Stomach (tissue), 9 donors: ENCODE data around the gene ROBO1. TPM values are rescaled to one million over a fixed set of nuclear protein-coding genes. Genes with fewer than 3 reads are reported as not detected.
"Not testable (repeated sequence)": the region's sequence is repeated elsewhere in the genome, so short reads cannot be mapped to it uniquely, and the experiment has no call there.

ENCODE experiments used
- DNase-seq, 2 donors: peaks; one replicate each; pipeline versions ENCODE4 v3.0.0 to v3.0.0-alpha.2; 2013 to 2019
- H3K27ac ChIP-seq, 5 donors: fragments of 200-600 bp in 4 of 5; sonication (generic) in 4 of 5; one replicate each; pipeline ENCODE4 v1.5.1; 2013 to 2019; ENCODE audit warnings: mild to moderate bottlenecking in 1 of 5, moderate library complexity in 1 of 5
- H3K27me3 ChIP-seq, 3 donors: fragments of 200-600 bp; sonication (generic); one replicate each; pipeline ENCODE4 v1.5.1; 2017 to 2019; ENCODE audit warnings: mixed run types in 1 of 3
- H3K36me3 ChIP-seq, 4 donors: fragments of 200-600 bp; sonication (generic); 1 replicate in 3 of 4; 2 replicates in 1 of 4; pipeline ENCODE4 v1.5.1; 2016 to 2019
- H3K4me1 ChIP-seq, 4 donors: fragments of 200-600 bp; sonication (generic); one replicate each; pipeline ENCODE4 v1.5.1; 2016 to 2019
- H3K4me3 ChIP-seq, 4 donors: fragments of 200-600 bp; sonication (generic) in 3 of 4; one replicate each; pipeline ENCODE4 v1.5.1; 2016 to 2019; ENCODE audit warnings: mild to moderate bottlenecking in 1 of 4
- H3K9me3 ChIP-seq, 4 donors: fragments of 200-600 bp; sonication (generic); one replicate each; pipeline ENCODE4 v1.5.1; 2016 to 2019
- EP300 ChIP-seq: sonication (generic); formaldehyde crosslinking; IDR thresholded peaks from one replicate; pipeline ENCODE4 v1.6.1; 2017; ENCODE audit warnings: antibody characterized with exemption
- POLR2A ChIP-seq, 4 donors: fragments of 450-650 bp; IDR thresholded peaks; one replicate each; pipeline ENCODE4 v1.6.1; 2016; ENCODE audit warnings: antibody characterized with exemption in 4 of 4, control low read depth in 2 of 4, mild to moderate bottlenecking in 1 of 4, moderate library complexity in 1 of 4
- POLR2AphosphoS5 ChIP-seq, 3 donors: sonication (generic); formaldehyde crosslinking; IDR thresholded peaks; one replicate each; pipeline ENCODE4 v1.6.1; 2016; ENCODE audit warnings: antibody characterized with exemption in 3 of 3
- WGBS, 5 donors: extraction: QIAGEN DNeasy Blood & Tissue Kit in 3 of 5; methylation state at CpG; one replicate each; pipeline versions ENCODE4 v1.1.5 to v1.1.7; 2013 to 2018; 5-methylcytosine and 5-hydroxymethylcytosine counted together
- intact Hi-C: fragments of 100-400 bp; cut with DNase I; formaldehyde crosslinking; loops from one replicate; pipeline ENCODE4 v1.15.1; 2023; ENCODE audit warnings: low total_unique reads
- polyA plus RNA-seq, 3 donors: library from polyadenylated mRNA; stranded (reverse); fragments of 200-250 nt; gene quantifications; one replicate each; pipeline ENCODE4 v1.2.3, GENCODE V29; 2013
- total RNA-seq, 5 donors: library from RNA; depleted of rRNA; stranded (reverse); fragments of >200 nt; gene quantifications; one replicate each; pipeline versions ENCODE4 v1.1.0 to v1.2.3, GENCODE V29; 2014 to 2016
- TF ChIP-seq, protein P1 (sequence below), 7 experiments: fragments of 450-650 bp in 4 of 7; fragments of 200-600 bp in 3 of 7; sonication (generic) in 3 of 7; IDR thresholded peaks; one replicate each; pipeline ENCODE4 v1.5.1; 2016 to 2019; ENCODE audit warnings: antibody characterized with exemption in 7 of 7, control low read depth in 2 of 7, mild to moderate bottlenecking in 1 of 7
- donor health status: healthy with polysubstance abuse.
- donor health status: Bipolar disorder and iron deficiency.
- donor health status: healthy.

ROBO1 gene
- total and polyA plus RNA-seq, 8 donors: 2.0 to 174 (median 4.5) TPM

DNA sequence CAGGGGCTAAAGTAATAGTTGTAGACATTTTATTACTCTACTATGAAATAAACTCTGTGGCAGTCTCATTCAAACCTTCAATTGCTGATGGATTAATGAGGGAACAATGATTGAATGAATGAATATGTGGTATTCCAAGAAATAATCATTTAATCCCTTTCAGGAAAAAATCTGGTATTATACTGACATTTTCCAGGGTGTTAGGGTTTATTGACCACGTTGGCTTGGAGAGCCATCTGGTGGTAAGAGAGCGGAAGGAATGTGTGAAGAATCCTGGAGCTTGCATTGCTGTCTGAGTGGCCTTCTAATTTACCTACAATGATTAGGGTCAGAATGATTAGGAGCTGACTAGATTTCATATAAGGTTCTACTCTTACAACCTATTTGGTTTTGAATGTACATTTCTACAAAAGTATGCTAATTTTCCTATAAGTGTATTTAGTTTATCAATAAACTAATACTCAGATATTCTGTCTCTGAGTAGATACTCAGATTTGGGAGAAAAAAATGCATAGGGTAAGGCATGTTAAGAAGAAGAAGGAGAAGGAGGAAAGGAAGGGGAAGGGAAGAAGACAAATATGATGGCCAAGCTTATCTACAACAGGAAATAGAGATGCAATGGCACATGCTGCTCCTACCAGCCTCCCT lies 249.9 kb downstream of the ROBO1 start:
- 11 to 23% (median 17%) methylated on average over 2 of the region's 2 CpGs for WGBS, 5 donors
- no peaks in the 10 kb centered on the region for H3K36me3 ChIP-seq
- H3K9me3 ChIP-seq: no peaks in the 10 kb centered on the region
- H3K27ac ChIP-seq: no peak overlapping the region
- intact Hi-C loops: no loop called here
- no peak overlapping the region for H3K4me3 ChIP-seq
- TF ChIP-seq, protein P1, sequence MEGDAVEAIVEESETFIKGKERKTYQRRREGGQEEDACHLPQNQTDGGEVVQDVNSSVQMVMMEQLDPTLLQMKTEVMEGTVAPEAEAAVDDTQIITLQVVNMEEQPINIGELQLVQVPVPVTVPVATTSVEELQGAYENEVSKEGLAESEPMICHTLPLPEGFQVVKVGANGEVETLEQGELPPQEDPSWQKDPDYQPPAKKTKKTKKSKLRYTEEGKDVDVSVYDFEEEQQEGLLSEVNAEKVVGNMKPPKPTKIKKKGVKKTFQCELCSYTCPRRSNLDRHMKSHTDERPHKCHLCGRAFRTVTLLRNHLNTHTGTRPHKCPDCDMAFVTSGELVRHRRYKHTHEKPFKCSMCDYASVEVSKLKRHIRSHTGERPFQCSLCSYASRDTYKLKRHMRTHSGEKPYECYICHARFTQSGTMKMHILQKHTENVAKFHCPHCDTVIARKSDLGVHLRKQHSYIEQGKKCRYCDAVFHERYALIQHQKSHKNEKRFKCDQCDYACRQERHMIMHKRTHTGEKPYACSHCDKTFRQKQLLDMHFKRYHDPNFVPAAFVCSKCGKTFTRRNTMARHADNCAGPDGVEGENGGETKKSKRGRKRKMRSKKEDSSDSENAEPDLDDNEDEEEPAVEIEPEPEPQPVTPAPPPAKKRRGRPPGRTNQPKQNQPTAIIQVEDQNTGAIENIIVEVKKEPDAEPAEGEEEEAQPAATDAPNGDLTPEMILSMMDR (IDR thresholded peaks at IDR 0.05): peak in 2 of 7 experiments; percentile 22 to 31
- TF ChIP-seq POLR2A (IDR thresholded peaks at IDR 0.05) (no peak), EP300 (no peak)
- peak in 1 of 2 donors; percentile 63 for DNase-seq
- H3K4me1 ChIP-seq: no peaks in the 10 kb centered on the region
- H3K27me3 ChIP-seq: peaks cover 0 to 3% (median 0%) of the 10 kb centered on the region in 3 donors

DNA sequence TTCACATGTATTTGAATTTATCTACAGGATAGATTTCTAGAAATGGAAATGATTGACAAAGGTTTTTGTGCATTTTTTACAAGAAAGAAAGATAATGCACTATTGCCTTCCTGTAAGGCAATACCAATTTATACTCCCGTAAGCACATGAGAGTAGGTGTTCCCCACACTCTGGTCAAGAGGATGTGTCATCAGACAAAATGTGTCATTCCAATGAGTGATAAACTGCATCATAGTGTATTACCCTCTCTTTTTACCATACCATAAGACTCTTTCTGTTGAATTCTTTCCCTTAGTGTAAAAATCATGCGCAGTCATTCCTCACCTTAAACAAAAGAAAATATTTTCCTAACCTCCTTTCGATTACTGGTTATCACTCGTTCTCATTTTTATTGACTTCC lies 251.0 kb downstream of the ROBO1 start:
- intact Hi-C loops: no loop called here
- Histone ChIP-seq H3K4me1 (no peaks in the 10 kb centered on the region), H3K27me3 (peaks cover 0 to 3% (median 0%) of the 10 kb centered on the region in 3 donors), H3K27ac (no peak overlapping the region), H3K4me3 (no peak overlapping the region), H3K9me3 (no peaks in the 10 kb centered on the region), H3K36me3 (no peaks in the 10 kb centered on the region)
- no peak for TF ChIP-seq POLR2A (IDR thresholded peaks at IDR 0.05)
- TF ChIP-seq POLR2AphosphoS5 (IDR thresholded peaks at IDR 0.05): no peak
- TF ChIP-seq, protein P1 (IDR thresholded peaks at IDR 0.05): no peak
- DNase-seq: no peak
- WGBS, 5 donors: 63 to 79% (median 74%) methylated on average over 4 of the region's 4 CpGs

DNA sequence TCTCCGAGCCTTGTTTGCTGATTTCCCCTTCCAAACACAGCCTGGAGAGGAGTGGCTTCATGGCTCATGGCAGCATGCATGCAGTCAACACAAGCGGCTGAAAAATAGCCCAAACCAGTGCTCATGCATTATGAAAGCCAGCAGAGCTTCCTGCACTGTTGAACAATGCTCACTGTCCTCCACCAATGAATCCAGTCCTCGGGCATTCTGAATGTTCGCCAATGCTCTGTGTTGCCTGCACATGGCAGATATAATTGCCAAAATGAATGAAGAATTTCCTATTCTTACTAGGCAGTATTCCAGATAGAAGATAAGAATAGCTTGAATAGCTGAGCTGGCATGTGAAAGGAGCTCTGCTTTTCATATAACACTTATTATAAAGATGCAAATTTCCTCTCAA lies 252.7 kb downstream of the ROBO1 start:
- H3K4me1 ChIP-seq: no peaks in the 10 kb centered on the region
- DNase-seq: peak in 1 of 2 donors; percentile 64
- peaks cover 0 to 3% (median 0%) of the 10 kb centered on the region in 3 donors for H3K27me3 ChIP-seq
- H3K4me3 ChIP-seq: no peak overlapping the region
- H3K27ac ChIP-seq: no peak overlapping the region
- TF ChIP-seq POLR2AphosphoS5 (IDR thresholded peaks at IDR 0.05): no peak
- 23 to 40% (median 35%) methylated on average over 4 of the region's 4 CpGs for WGBS, 5 donors
- H3K9me3 ChIP-seq: no peaks in the 10 kb centered on the region
- intact Hi-C loops: no loop called here
- H3K36me3 ChIP-seq: no peaks in the 10 kb centered on the region

DNA sequence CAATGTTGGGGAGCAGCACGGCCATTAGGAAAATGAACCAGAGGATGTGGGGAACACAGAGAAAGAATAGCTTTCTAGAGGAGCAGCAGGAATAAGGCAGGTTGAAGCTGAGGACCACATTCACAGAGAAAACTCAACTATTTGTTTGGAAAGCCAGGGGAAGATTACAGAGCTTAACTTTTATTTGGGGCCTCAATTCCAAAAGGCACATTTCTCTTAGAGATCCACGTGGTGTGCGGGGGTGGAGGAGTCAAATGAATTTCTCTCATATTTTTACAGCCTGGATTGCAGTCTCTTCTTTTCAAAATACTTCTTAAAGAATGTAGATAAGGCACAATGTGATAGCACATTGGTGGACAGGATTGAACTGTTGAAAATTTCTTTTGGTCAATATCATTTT lies 253.7 kb downstream of the ROBO1 start:
- Histone ChIP-seq H3K4me1 (no peaks in the 10 kb centered on the region), H3K36me3 (no peaks in the 10 kb centered on the region), H3K27ac (no peak overlapping the region), H3K4me3 (no peak overlapping the region), H3K9me3 (no peaks in the 10 kb centered on the region), H3K27me3 (peaks cover 0 to 3% (median 0%) of the 10 kb centered on the region in 3 donors)
- 65 to 74% (median 68%) methylated on average over 3 of the region's 3 CpGs for WGBS, 5 donors
- no peak for DNase-seq
- intact Hi-C loops: no loop called here
- TF ChIP-seq EP300 (no peak), POLR2A (IDR thresholded peaks at IDR 0.05) (no peak), POLR2AphosphoS5 (IDR thresholded peaks at IDR 0.05) (no peak)
- TF ChIP-seq, protein P1 (IDR thresholded peaks at IDR 0.05): no peak

DNA sequence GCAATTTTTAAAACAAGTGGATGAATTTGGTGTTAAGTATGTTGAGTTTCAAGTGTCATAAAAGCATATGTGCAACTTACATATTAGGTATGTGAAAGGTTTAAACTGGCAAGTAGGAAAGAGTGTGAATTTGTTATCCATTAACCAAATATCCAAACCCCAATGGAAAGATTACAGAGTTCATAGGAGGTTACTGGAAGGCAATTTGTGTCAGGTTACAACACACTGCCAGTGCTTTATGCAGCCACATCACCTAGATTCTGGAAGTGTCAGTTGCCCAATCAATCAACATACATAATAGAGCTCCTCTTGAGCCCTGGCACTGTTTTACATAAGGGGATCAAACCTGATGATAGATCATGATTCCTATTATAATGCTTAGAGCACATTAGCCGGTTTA lies 261.0 kb downstream of the ROBO1 start:
- intact Hi-C loops: no loop called here
- no peak overlapping the region for H3K4me3 ChIP-seq
- H3K4me1 ChIP-seq: no peaks in the 10 kb centered on the region
- peak in 1 of 2 donors; percentile 7 for DNase-seq
- H3K9me3 ChIP-seq: peaks cover 0 to 7% (median 3%) of the 10 kb centered on the region in 4 donors
- 41 to 86% (median 62%) methylated on average over 1 of the region's 1 CpG for WGBS, 5 donors
- no peak overlapping the region for H3K27ac ChIP-seq
- H3K27me3 ChIP-seq: no peaks in the 10 kb centered on the region
- TF ChIP-seq POLR2AphosphoS5 (IDR thresholded peaks at IDR 0.05) (no peak), POLR2A (IDR thresholded peaks at IDR 0.05) (no peak)
- TF ChIP-seq, protein P1 (IDR thresholded peaks at IDR 0.05): no peak
- no peaks in the 10 kb centered on the region for H3K36me3 ChIP-seq

DNA sequence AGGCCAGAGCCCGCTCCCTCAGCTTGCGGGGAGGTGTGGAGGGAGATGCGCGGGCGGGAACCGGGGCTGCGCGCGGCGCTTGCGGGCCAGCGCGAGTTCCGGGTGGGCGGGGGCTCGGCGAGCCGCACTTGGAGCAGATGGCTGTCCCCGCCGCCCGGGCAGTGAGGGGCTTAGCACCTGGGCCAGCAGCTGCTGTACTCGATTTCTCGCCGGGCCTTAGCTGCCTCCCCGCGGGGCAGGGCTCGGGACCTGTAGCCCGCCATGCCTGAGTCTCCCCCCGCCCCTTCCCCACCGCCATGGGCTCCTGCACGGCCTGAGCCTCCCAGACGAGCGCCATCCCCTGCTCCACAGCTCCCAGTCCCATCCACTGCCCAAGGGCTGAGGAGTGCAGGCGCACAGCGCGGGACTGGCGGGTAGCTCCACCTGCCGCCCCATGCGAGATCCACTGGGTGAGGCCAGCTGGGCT lies 265.5 kb downstream of the ROBO1 start:
- H3K27ac ChIP-seq, H3K4me3 ChIP-seq, H3K36me3 ChIP-seq, H3K9me3 ChIP-seq, H3K4me1 ChIP-seq, DNase-seq, intact Hi-C loops, H3K27me3 ChIP-seq: not testable (repeated sequence)
- WGBS, 5 donors: 92 to 100% (median 97%) methylated on average over 18 to 39 of the region's 39 CpGs
